NCI-H774 (cell line): ENCODE results near the gene FCER2.
A peak's percentile ranks its signal among the peaks of the same experiment; 100 is the strongest.

ENCODE experiments used
- DNase-seq: peaks from one replicate; lab custom pipeline; 2025; lab: John Stamatoyannopoulos, UW

FCER2 gene

DNA sequence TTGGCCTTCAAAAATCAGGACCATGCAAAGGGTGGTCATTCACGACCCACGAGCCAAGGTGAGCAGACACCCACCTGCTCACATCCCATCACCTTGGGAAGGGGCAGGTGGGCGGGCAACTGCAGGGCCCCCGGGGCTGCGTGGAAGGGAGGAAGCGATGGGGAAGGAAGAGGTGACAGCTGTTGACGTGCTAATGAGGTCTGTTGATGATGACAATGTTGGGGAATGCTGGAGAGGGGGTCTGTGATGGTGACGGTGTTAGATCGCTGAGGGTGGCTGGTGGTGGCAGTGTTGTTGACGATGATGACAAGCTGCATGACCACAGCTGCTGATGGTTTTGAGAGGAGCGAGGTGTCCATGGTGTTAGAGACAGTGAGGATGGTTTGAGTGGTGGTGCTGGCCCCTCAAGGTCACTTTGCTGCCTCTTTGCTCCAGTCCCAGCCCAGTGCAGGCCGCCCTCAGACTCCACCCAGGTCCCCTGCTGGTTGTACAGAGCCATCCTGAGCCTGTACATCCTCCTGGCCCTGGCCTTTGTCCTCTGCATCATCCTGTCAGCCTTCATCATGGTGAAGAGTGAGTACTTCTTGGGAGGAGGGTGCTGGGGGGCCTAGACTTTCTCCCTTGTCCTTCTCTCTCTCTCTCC, 24.1 kb downstream of the FCER2 start:
- no peak for DNase-seq

GRCh38 chr19:7676854-7677253, 25.1 kb downstream of the FCER2 start, which contains the start of gene MCEMP1:
Gene MCEMP1 (plus strand): TSS chr19:7677090. CDS start chr19:7677121, 31 bp downstream.
- DNase-seq, result no peak

DNA sequence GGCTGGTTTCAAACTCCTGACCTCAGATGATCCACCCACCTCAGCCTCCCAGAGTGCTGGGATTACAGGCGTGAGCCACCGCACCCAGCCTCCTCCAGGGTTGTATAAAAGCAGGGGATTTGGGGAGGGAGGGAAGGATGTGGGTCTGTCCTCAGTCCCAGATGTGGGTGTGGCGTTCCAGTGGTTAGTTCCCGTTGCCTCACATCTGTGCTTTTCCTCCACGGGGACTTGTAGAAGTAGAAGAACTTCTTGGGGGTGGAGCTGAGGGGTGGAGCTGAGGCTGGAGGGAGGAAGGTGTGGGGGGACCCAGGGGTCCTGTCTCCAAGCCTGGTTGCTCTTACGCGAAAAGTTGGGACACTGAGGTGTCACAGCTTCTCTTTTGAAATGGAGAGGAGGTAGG, 25.6 kb downstream of the FCER2 start:
- no peak for DNase-seq

DNA sequence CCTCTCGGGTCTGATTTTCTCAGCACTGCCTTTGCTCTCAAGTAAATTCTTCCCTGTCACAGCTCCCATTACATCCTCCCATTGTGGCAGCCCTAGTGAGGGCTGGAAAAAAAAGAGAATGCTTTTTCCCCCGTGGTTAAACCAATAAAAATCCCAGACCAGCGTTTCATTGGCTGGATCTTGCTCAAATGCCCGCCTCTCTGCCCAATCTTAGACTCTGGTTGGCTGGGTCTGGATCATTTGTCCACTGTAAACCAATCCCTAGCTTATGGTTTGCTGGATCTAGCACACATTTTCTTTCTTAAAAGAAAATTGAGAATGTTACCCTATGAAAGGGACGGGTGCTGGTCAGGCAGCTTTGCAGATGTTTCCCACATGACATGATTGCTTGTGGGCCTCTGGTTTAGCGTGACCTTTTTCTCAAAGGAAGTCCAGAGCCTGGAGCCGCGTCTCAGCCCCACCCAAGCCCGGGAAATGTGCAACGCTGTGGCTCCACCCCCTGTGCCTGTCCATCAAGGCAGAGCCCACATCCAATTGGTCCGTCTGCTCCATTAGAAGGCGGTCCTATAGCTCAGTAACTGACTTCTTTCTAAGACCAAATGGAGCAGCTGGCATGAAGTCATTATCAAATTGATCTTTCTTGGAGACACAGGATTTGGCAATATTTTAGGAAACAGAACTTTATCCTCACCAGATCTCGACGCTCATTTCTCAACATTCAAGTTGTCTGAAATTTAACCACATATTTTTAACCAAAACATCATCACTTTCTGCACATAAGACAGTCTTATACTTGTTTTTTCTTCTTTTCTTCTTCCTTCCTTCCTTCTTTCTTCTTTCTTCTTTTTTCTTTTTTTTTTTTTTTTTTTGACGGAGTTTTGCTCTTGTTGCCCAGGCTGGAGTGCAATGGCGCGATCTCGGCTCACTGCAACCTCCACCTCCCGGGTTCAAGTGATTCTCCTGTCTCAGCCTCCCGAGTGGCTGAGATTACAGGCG, 27.6 kb downstream of the FCER2 start:
- peak; percentile 64 for DNase-seq

DNA sequence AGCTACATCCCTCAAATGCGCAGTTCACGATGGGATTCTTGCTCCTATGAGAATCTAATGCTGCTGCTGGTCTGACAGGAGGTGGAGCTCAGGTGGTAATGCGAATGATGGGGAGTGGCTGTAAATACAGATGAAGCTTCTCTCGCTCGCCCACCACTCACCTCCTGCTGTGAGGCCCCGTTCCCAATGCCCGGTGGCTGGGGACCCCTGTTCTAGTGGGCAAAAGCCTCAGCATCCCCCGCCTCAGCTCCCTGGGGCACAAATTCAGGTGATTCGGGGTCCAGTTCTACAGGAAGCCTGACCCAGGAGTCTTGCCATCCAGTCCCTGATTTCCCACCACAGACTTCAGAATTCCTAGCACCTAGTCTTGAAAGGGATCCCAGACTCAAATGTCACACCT, 29.4 kb downstream of the FCER2 start:
- DNase-seq, result no peak

DNA sequence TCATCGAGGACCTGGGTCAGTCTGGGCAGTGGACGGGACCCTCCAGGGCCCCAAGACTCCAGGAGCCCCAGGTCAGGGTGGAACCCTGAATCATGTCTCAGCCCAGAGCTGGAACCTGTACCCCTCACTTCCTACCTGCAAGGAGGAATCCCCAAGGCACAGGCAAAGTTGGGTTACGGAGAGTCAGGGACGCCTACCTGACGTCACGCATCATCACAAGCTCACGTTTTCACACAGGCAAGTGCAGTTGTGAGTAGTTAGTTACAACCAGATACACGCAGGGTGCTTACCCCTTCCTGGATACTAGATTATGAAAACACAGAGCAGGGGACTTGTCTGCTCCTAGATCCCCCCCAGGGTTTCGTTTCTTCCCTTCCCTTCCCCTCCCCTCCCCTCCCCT, 31.1 kb downstream of the FCER2 start:
- DNase-seq, result no peak

DNA sequence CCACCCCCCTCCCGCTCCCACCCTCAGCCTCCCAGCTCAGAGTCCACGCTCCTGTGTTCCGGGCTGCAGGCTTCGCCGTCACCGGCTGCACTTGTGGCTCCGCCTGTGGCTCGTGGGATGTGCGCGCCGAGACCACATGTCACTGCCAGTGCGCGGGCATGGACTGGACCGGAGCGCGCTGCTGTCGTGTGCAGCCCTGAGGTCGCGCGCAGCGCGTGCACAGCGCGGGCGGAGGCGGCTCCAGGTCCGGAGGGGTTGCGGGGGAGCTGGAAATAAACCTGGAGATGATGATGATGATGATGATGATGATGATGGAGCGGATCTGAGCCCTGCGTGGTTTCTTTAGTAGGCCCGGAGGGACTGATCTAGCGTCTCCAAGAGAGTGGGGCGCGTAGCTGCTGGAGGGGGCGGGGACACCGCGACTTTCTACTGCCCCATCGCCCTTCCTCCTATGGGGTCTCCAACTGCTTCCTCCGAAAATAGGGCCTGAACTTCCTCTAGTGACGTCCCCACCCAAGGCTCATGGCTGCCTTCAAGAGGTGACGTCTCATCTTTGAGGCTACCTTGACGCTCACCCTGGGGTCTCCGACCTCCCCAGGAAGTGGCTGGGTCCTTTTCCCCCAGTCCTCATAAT, 31.7 kb downstream of the FCER2 start:
- DNase-seq, result no peak

GRCh38 chr19:7669641-7670040, 32.3 kb downstream of the FCER2 start:
- no peak for DNase-seq

DNA sequence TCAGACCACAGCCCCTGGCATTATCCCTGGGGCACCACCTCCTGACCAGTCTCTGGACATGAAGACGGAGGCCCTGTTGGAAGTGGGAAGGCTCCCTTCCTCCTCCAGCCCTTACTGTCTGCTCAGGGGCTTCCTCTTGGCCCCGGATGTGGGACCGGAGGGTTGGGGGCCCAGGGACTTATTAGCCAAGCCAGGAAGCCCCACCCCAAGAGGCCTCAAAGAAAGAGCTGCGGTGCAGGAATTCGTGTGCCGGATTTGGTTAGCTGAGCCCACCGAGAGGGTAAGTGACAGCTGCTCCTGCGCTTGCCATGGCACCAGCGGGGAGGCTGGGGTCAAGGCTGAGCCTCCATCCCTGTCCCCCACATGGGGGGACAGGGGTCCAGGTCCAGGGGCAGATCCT, 33.1 kb downstream of the FCER2 start, which contains the start of gene RETN:
Gene RETN (plus strand): TSS at position 208 of the 400 bp plus-strand sequence. CDS start 278 bp downstream, outside the sequence.
- no peak for DNase-seq

DNA sequence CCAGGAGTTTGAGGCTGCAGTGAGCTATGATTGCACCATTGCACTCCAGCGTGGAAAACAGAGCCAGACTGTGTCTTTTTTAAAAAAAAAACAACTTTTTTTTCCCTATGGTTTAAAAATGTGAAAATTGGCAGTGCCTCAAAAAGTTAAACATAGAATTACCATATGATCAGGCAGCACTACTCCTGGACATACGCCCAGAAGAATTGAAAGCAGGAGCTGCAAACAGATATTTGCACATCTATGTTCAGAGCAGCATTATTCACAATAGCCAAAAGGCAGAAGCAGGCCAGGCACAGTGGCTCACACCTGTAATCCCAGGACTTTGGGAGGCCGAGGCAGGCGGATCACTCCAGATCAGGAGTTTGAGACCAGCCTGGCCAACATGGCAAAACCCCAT, 36.9 kb downstream of the FCER2 start:
- no peak for DNase-seq

- no peak for DNase-seq
Measured at GRCh38 chr19:7663706-7664105, 38.2 kb downstream of the FCER2 start.

DNA sequence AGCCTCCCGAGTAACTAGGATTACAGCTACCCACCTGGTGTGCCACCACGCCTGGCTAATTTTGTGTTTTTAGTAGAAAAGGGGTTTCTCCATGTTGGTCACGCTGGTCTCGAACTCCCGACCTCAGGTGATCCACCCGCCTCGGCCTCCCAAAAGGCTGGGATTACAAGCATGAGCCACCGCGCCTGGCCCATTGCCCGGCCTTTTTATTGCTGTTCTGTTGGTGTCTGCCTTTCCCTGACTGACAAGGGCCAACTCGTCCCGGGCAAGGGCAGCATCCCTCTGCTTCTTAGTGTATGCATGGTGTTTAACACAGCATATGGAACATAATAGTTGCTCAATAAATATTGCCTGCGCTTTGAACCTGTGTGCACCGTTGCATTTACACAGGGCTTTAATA, 39.3 kb downstream of the FCER2 start:
- no peak for DNase-seq

GRCh38 chr19:7661744-7662538, 40.0 kb downstream of the FCER2 start:
- no peak for DNase-seq

- DNase-seq, result no peak
Measured at GRCh38 chr19:7658219-7658686, 43.7 kb downstream of the FCER2 start.

GRCh38 chr19:7657131-7657751, 44.7 kb downstream of the FCER2 start:
- no peak for DNase-seq

GRCh38 chr19:7655581-7655980, 46.4 kb downstream of the FCER2 start:
- DNase-seq, result no peak

DNA sequence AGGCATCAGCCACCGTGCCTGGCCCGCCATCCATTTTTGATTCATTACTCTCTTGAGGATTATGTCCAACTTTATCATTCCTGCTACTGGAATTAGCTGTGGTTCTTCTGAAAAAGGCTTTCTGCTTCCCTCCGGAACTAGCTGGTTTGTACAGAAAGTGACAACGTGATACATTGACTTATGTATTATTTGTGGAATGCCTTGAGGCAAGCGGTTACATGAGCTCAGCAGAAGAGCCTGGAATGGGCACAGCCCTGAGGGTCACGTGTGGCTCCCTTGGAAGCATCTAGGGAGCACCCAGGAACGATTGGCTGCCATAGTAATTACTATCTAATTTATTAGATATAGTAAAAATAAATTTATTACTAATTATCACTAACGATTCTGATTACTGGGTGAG, 47.5 kb downstream of the FCER2 start:
- no peak for DNase-seq

- DNase-seq, result peak; percentile 72
Measured at GRCh38 chr19:7652061-7652641, 49.8 kb downstream of the FCER2 start.

GRCh38 chr19:7650148-7650547, 51.8 kb downstream of the FCER2 start:
- DNase-seq, result no peak

DNA sequence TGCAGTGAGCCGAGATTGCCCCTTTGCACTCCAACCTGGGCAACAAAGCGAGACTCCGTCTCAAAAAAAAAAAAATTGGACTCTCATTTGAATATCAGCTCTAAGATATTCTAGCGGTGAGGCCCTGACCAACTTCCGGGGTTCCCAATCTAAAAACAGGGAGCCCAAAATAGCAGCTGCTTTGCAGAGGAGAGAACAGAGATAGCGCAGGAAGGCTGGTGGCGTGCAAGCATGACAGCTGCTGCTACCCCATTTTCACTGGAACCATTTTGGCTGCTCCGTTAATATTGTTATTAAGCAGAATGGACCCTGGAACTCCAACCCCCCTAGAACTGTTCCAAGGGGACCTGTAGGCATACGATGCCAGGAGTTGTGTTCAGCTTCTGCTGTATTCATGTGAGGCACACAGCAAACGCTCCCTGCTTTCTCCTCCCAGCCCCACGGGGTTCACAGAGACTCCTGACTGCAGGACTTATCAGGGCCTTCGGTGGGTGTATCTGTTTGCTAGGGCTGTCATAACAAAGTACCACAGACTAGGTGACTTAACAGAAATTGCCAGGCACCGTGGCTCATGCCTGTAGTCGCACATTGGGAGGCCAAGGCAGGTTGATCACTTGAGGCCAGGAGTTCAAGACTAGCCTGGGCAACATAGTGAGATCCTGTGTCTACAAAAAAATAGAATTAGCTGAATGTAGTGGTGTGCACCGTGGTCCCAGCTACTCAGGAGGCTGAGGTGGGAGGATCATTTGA, 53.5 kb downstream of the FCER2 start:
- no peak for DNase-seq
